Measurements from ENCODE around the gene MGST3. TPM values are rescaled to one million over a fixed set of nuclear protein-coding genes. Genes with fewer than 3 reads are reported as not detected.
"Not testable (repeated sequence)": the region's sequence is repeated elsewhere in the genome, so short reads cannot be mapped to it uniquely, and the experiment has no call there.

Gene MGST3
- total RNA-seq, 2 experiments from 2014 or later: 30.9 to 33.0 TPM

DNA sequence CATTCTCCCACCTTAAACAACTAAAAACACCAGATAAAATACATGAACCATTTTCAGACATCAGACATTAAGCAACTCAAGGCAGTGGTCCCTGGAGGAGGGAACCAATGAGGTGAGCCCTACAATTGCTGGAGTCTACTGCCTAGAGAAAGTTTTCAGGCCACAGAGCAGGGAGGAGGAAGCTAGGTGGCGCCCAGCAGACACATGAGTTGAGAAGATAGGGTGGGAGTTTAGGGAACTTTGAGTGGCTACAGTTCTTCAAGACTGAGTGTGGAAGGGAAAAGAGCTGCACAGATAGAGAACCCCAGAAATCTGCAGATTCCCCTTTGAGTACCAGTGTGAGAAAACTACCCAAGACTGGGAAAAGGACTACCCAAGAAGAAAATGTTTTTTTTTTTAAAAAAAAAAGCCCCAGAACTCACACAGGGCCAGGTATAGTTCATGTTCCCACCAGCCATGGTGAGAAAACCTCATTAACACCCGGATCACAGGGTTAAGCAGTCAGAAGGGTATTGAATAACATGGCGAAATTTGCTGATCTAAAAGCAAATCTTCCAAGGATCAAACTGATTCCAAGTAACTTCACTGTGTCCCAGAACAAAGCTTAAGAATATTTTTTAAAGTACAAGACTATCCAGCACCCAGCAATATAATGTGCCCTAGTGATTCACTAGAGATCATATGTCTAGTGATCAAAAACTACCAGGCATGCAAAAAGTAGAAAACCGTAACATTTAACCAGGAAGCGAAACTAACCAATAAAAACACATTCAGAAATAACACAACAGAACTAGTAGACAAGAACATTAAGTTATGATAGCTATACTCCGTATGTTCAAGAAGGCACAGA lies 55.3 kb downstream of the MGST3 start:
- Mint-ChIP-seq H3K36me3 (ENCODE audit: low read depth) (peaks cover 69% of the 10 kb centered on the region), H3K4me3 (no peak overlapping the region), H3K27ac (no peak overlapping the region), H3K4me1 (ENCODE audit: low read depth) (peaks cover 26% of the 10 kb centered on the region), H3K27me3 (ENCODE audit: low read depth) (no peaks in the 10 kb centered on the region), H3K9me3 (ENCODE audit: insufficient read depth) (no peaks in the 10 kb centered on the region)
- ATAC-seq (no peak), DNase-seq (no peak)
- CTCF ChIA-PET: interaction anchor here (1.0 to 1.6 kb wide), 6 partner anchors 8 to 85 kb away, joined by 3 to 4 read pairs (median 4); partner anchors contain the start of gene ALDH9A1
- POLR2A ChIA-PET: interaction anchor here (1.0 to 1.6 kb wide), 3 partner anchors 11 to 858 kb away, joined by 3 to 6 read pairs (median 4); partner anchors contain the start of gene ALDH9A1

DNA sequence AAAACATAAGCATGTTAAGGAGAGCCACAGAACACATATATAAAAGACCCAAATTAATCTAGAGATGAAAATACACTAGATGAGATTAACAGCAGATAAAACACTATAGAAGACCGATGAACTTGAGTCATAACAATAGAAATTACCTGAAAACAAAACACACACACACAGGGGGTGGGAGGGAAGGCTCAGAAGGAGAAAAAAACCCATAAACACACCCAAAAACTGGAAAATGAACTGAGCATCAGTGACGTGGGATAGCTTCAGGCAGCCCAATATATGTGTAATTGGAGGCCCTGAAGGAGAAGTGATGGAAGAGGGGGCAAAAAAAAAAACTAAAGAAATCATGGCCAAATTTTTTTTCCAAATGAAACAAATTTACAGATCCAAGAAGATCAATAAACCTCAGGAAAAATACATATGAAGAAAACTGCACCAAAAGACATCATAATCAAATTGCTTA lies 56.0 kb downstream of the MGST3 start:
- H3K27me3 Mint-ChIP-seq (ENCODE audit: low read depth): no peaks in the 10 kb centered on the region
- CTCF ChIA-PET: interaction anchor here (1.0 to 1.6 kb wide), 3 partner anchors 9 to 85 kb away, joined by 3 to 4 read pairs (median 3); no protein-coding TSS in a partner anchor
- peaks cover 30% of the 10 kb centered on the region for H3K4me1 Mint-ChIP-seq (ENCODE audit: low read depth)
- no peak overlapping the region for H3K4me3 Mint-ChIP-seq
- ATAC-seq: no peak
- no peak for DNase-seq
- peak overlapping the region; percentile 41 for H3K27ac Mint-ChIP-seq
- peaks cover 69% of the 10 kb centered on the region for H3K36me3 Mint-ChIP-seq (ENCODE audit: low read depth)
- no peaks in the 10 kb centered on the region for H3K9me3 Mint-ChIP-seq (ENCODE audit: insufficient read depth)
- POLR2A ChIA-PET: interaction anchor here (1.2 to 1.6 kb wide), 2 partner anchors 11 kb away, joined by 3 to 6 read pairs; partner anchors contain the start of gene ALDH9A1

DNA sequence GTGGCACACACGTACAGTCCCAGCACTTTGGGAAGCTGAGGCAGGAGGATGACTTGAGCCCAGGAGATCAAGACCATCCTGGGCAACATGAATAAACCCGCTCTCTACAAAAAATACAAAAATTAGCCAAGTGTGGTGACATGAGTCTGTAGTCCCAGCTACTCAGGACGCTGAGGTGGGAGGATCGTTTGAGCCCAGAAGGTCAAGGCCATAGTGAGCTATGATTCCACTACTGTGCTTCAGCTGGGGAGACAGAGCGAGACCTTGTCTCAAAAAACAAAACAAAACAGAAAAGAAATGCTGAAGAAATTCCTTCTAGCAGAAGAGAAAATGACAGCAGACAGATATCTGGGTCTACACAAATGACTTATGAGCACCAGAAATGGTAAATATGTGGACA lies 57.0 kb downstream of the MGST3 start:
- ChIA-PET POLR2A (no interaction called here), CTCF (interaction anchor here (1.3 kb wide), 1 partner anchor 10 kb away, joined by 3 read pairs; the partner anchor contains the start of gene ALDH9A1)
- Mint-ChIP-seq H3K27me3 (ENCODE audit: low read depth) (no peaks in the 10 kb centered on the region), H3K27ac (no peak overlapping the region), H3K36me3 (ENCODE audit: low read depth) (peaks cover 64% of the 10 kb centered on the region), H3K9me3 (ENCODE audit: insufficient read depth) (no peaks in the 10 kb centered on the region), H3K4me1 (ENCODE audit: low read depth) (peaks cover 30% of the 10 kb centered on the region), H3K4me3 (no peak overlapping the region)
- ATAC-seq (no peak), DNase-seq (no peak)

DNA sequence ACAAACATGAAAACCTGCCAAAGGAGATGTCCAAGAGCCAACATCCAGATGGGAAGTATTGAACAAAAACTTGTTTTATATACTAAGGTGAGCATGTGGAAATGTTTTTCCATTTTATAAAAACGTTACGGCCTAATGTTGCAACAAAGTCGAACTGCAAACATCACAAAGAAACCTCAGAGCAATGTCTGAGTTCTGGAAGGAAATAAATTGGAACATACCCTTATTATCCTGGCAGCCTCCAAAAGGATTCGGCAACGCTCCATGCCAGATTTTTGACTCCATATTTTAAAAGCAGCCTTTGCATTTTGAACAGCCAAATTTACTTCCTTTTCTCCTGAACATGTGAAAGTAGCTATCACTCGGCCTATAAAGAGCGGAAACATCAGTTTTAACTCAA lies 64.0 kb downstream of the MGST3 start:
- H3K27me3 Mint-ChIP-seq (ENCODE audit: low read depth): no peaks in the 10 kb centered on the region
- no peak overlapping the region for H3K4me3 Mint-ChIP-seq
- peaks cover 49% of the 10 kb centered on the region for H3K36me3 Mint-ChIP-seq (ENCODE audit: low read depth)
- peaks cover 38% of the 10 kb centered on the region for H3K4me1 Mint-ChIP-seq (ENCODE audit: low read depth)
- DNase-seq: no peak
- CTCF ChIA-PET: no interaction called here
- no peak for ATAC-seq
- no peak overlapping the region for H3K27ac Mint-ChIP-seq
- POLR2A ChIA-PET: no interaction called here
- H3K9me3 Mint-ChIP-seq (ENCODE audit: insufficient read depth): no peaks in the 10 kb centered on the region

DNA sequence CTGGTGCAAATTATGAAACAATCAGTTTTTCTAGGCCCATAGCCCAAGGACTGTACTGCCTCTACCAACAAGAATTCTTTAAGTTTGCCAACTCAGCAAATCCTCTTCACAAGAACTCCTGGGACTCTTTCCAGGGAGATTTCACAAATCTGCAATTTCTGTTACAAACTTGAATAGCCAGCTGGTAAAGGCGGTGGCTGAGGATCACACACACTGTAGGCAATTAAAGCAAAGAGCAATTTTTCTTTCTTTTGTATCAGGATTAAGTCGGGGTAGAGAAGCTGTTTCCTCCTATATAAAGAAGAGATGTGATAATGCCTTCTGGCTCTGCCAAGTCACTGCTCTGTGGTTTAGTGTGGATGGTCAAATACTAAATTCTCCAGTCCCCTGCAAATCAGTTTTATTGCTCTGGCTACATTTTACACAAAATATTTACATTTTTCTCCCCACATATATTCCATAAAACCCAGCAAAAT lies 65.6 kb downstream of the MGST3 start:
- H3K4me3 Mint-ChIP-seq: peak overlapping the region; percentile 100
- ATAC-seq: no peak
- ChIA-PET CTCF (interaction anchor here (0.9 to 1.5 kb wide), 5 partner anchors 10 to 329 kb away, joined by 3 to 4 read pairs (median 3); no protein-coding TSS in a partner anchor), POLR2A (interaction anchor here (1.8 kb wide), 1 partner anchor 12 kb away, joined by 5 read pairs; no protein-coding TSS in a partner anchor)
- no peak for DNase-seq
- peaks cover 33% of the 10 kb centered on the region for H3K4me1 Mint-ChIP-seq (ENCODE audit: low read depth)
- no peak overlapping the region for H3K27ac Mint-ChIP-seq
- no peaks in the 10 kb centered on the region for H3K9me3 Mint-ChIP-seq (ENCODE audit: insufficient read depth)
- peaks cover 38% of the 10 kb centered on the region for H3K36me3 Mint-ChIP-seq (ENCODE audit: low read depth)
- peaks cover 2% of the 10 kb centered on the region for H3K27me3 Mint-ChIP-seq (ENCODE audit: low read depth)

DNA sequence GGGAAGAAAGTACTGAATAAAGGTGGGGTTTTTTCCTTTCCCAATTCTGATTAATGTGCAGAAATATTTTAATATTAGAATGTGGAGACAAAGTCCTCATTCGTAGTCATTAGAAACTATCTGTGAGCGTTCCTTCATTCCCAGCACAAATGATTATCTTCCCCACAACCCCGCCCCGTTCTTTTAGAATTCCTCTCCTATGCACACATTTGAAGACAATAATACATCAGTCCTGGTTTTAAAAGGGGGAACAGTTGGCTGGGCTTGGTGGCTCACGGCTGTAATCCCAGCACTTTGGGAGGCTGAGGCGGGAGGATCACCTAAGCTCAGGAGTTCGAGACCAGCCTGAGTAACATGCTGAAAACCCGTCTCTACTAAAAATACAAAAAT lies 66.5 kb downstream of the MGST3 start:
- no peaks in the 10 kb centered on the region for H3K9me3 Mint-ChIP-seq (ENCODE audit: insufficient read depth)
- no peak for DNase-seq
- CTCF ChIA-PET: interaction anchor here (0.7 to 1.5 kb wide), 15 partner anchors 9 to 217 kb away, joined by 3 to 5 read pairs (median 3); partner anchors contain the start of gene MGST3
- H3K27me3 Mint-ChIP-seq (ENCODE audit: low read depth): peaks cover 2% of the 10 kb centered on the region
- POLR2A ChIA-PET: interaction anchor here (0.6 to 1.8 kb wide), 10 partner anchors 11 to 295 kb away, joined by 3 to 19 read pairs (median 4); partner anchors contain the start of genes MGST3 and TMCO1
- peak overlapping the region; percentile 100 for H3K27ac Mint-ChIP-seq
- peak overlapping the region; percentile 100 for H3K4me3 Mint-ChIP-seq
- ATAC-seq: no peak
- peaks cover 31% of the 10 kb centered on the region for H3K4me1 Mint-ChIP-seq (ENCODE audit: low read depth)
- H3K36me3 Mint-ChIP-seq (ENCODE audit: low read depth): peaks cover 30% of the 10 kb centered on the region

DNA sequence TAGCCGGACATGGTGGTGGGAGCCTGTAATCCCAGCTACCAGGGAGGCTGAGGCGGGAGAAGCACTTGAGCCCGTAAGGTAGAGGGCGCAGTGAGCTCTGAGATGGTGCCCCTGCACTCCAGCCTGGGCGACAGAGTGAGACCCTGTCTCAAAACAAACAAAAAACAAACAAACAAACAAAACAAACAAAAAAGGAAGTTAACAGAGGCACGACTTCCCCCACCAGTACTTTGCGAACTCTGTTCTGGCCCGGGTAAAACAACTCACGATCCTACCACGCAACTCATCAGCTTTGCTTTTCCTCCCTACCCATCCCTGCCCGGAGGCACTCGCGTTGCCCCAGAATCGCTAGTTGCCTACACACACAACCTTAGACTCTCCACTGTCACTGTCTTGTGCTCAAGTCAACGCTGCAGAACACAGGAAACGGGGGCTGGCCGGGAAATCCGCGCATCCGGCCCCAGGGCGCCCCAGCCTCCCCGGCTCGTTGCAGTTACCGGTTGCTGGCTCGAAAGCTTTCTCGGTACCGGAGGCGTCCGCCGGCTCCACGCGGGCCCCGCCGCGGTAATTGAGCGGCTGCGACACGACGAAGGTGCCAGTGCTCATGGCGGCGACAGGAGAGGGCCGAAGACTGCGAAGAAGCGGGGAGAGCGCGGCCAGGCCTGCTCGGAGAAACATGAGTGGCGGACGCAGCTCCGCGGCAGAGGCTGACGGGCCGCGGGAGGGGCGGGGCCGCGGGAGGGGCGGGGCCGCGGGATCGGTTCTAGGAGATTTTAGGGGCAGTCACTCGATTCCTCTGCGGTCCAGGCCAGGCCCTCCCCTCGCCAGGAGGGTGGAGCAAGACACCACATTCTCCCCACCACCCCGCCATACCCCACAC lies 67.1 kb downstream of the MGST3 start, which contains the start of gene ALDH9A1:
TSS of gene ALDH9A1 (minus strand) at position 682 of the 880 bp plus-strand sequence. CDS start at position 678, 4 bp downstream.
- CTCF ChIA-PET: interaction anchor here (0.6 to 1.5 kb wide), 17 partner anchors 10 to 217 kb away, joined by 3 to 5 read pairs (median 3); partner anchors contain the start of gene MGST3
- peaks cover 28% of the 10 kb centered on the region for H3K36me3 Mint-ChIP-seq (ENCODE audit: low read depth)

DNA sequence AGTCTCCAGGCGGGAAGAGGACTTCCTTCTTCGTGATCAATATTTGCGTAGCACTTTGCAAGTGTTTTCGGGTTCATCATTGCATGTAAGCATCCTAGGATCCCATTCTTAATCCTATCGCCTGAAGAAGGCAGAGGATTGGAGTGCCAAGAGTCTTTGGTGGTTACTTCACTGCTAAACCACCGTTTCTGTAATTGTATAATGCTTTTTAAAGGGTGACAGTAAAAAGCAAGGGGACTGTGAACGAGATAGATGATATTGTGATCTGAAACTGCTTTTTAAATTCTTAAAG lies 67.7 kb downstream of the MGST3 start:
- peak overlapping the region; percentile 100 for H3K27ac Mint-ChIP-seq
- ATAC-seq (no peak), DNase-seq (no peak)
- POLR2A ChIA-PET: interaction anchor here (0.6 to 1.8 kb wide), 10 partner anchors 10 to 870 kb away, joined by 3 to 19 read pairs (median 4); partner anchors contain the start of genes MGST3 and TMCO1
- peaks cover 31% of the 10 kb centered on the region for H3K4me1 Mint-ChIP-seq (ENCODE audit: low read depth)
- no peaks in the 10 kb centered on the region for H3K9me3 Mint-ChIP-seq (ENCODE audit: insufficient read depth)
- H3K4me3 Mint-ChIP-seq: peak overlapping the region; percentile 100
- CTCF ChIA-PET: interaction anchor here (0.8 to 1.4 kb wide), 5 partner anchors 13 to 131 kb away, joined by 3 to 4 read pairs (median 3); partner anchors contain the start of gene MGST3
- H3K27me3 Mint-ChIP-seq (ENCODE audit: low read depth): peaks cover 2% of the 10 kb centered on the region
- peaks cover 22% of the 10 kb centered on the region for H3K36me3 Mint-ChIP-seq (ENCODE audit: low read depth)

More for the DNA sequence above, 67.1 kb downstream of the MGST3 start, which contains the start of gene ALDH9A1:
- H3K4me1 Mint-ChIP-seq (ENCODE audit: low read depth): peaks cover 31% of the 10 kb centered on the region
- peak; percentile 91 for DNase-seq
- POLR2A ChIA-PET: interaction anchor here (0.5 to 1.8 kb wide), 16 partner anchors 11 to 871 kb away, joined by 3 to 19 read pairs (median 4); partner anchors contain the start of genes MGST3 and TMCO1
- H3K9me3 Mint-ChIP-seq (ENCODE audit: insufficient read depth): no peaks in the 10 kb centered on the region
- peak within 1 kb of the TSS; percentile 100 for H3K27ac Mint-ChIP-seq
- peak within 1 kb of the TSS; percentile 100 for H3K4me3 Mint-ChIP-seq
- peaks cover 2% of the 10 kb centered on the region for H3K27me3 Mint-ChIP-seq (ENCODE audit: low read depth)
- ATAC-seq: peak; percentile 93

DNA sequence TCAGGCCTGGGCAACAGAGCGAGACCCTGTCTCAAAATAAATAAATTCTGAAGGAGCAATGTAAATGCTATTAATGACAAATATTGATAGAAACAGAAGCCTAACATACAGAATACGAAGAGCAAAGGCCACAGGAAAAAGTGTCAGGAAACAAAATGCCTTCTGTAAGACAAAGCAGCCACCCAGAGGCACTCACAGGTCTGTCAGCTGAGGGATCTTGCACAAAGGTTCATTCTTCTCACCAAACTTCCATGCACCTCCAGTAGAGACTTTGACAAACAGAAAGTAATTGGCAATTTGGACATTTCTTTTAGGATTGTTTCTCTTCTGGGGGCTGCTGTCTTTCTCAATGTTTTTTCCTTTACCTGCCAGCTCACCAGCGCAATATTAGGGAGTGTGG lies 68.5 kb downstream of the MGST3 start:
- Mint-ChIP-seq H3K27ac (no peak overlapping the region), H3K27me3 (ENCODE audit: low read depth) (peaks cover 2% of the 10 kb centered on the region), H3K4me3 (peak overlapping the region; percentile 100), H3K4me1 (ENCODE audit: low read depth) (peaks cover 31% of the 10 kb centered on the region), H3K36me3 (ENCODE audit: low read depth) (peaks cover 15% of the 10 kb centered on the region), H3K9me3 (ENCODE audit: insufficient read depth) (no peaks in the 10 kb centered on the region)
- POLR2A ChIA-PET: no interaction called here
- no peak for ATAC-seq
- DNase-seq: no peak
- CTCF ChIA-PET: interaction anchor here (0.7 kb wide), 1 partner anchor 62 kb away, joined by 3 read pairs; no protein-coding TSS in a partner anchor

DNA sequence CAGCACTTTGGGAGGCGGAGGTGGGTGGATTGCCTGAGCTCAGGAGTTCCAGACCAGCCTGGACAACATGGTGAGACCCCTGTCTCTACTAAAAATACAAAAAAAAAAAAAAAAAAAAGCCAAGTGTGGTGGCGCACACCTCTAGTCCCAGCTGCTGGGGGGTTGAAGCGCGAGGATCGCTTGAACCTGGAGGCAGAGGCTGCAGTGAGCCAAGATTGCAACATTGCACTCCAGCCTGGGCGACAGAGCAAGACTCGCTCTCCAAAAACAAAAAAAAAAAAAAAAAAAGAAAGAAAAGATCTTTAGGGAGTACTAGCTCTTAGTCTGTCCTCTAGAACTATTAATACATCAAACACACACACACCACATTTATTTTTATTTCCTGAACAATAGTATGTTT lies 70.9 kb downstream of the MGST3 start:
- H3K27ac Mint-ChIP-seq; H3K4me3 Mint-ChIP-seq; H3K9me3 Mint-ChIP-seq (ENCODE audit: insufficient read depth); H3K27me3 Mint-ChIP-seq (ENCODE audit: low read depth); ATAC-seq; POLR2A ChIA-PET; CTCF ChIA-PET; DNase-seq; H3K36me3 Mint-ChIP-seq (ENCODE audit: low read depth): not testable (repeated sequence)
- peaks cover 13% of the 10 kb centered on the region for H3K4me1 Mint-ChIP-seq (ENCODE audit: low read depth)

DNA sequence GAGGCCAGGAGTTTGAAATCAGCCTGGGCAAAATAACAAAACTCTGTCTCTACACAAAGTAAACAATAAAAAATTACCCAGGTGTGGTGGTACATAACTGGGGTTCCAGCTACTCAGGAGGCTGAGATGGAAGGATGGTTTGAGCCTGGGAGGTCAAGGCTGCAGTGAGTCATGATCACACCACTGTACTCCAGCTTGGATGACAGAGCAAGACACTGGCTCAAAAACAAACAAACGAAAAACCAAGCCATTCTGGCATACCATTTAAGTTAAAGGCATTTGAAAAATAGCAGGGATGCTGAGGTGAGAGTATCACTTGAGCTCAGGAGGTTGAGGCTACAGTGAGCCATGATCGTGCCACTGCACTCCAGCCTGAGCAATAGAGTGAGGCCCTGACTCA lies 72.6 kb downstream of the MGST3 start:
- Mint-ChIP-seq H3K4me1 (ENCODE audit: low read depth) (peaks cover 9% of the 10 kb centered on the region), H3K4me3 (no peak overlapping the region), H3K9me3 (ENCODE audit: insufficient read depth) (no peaks in the 10 kb centered on the region), H3K27ac (no peak overlapping the region), H3K27me3 (ENCODE audit: low read depth) (peaks cover 8% of the 10 kb centered on the region), H3K36me3 (ENCODE audit: low read depth) (no peaks in the 10 kb centered on the region)
- ATAC-seq: no peak
- ChIA-PET CTCF (interaction anchor here (0.6 kb wide), 1 partner anchor 71 kb away, joined by 4 read pairs; no protein-coding TSS in a partner anchor), POLR2A (no interaction called here)
- DNase-seq: no peak

Data from activated CD8-positive, alpha-beta T cell treated with anti-CD3 and anti-CD28 coated beads, Interleukin-2, amount 10 ng/mL, durations not matched to agents 7 days and 5 days (primary cell).